MCF 10A (cell line): ENCODE data around the gene MORN1. TPM values are rescaled to one million over a fixed set of nuclear protein-coding genes. Genes with fewer than 3 reads are reported as not detected.

Experiments
- BruUV-seq: library from RNA; stranded (reverse); fragments of 400-500 nt; replicated peaks from 2 replicates; lab custom pipeline; 2021; lab: Mats Ljungman, UMichigan
- CTCF ChIA-PET: fragments of 300-600 bp; sonication (Branson Sonifier 250); formaldehyde crosslinking; extraction: SDS; loops from one replicate; lab custom pipeline; 2021; ENCODE audit warnings: antibody characterized with exemption, inconsistent platforms; lab: Yijun Ruan, JAX
- POLR2A ChIA-PET: fragments of 300-600, 350-650 bp; sonication (Branson Sonifier 250); formaldehyde crosslinking; extraction: SDS; loops from one replicate; lab custom pipeline; 2020; ENCODE audit warnings: antibody characterized with exemption, inconsistent platforms; lab: Yijun Ruan, JAX
- DNase-seq: peaks from one replicate; pipeline ENCODE4 v3.0.0-alpha.2; 2018; ENCODE audit not compliant: unreplicated experiment
- H3K27ac Mint-ChIP-seq: one replicate; pipeline ENCODE4 v1.8.0; 2022; ENCODE audit warnings: mild to moderate bottlenecking, low read depth, mixed read lengths; ENCODE audit not compliant: unreplicated experiment
- H3K27me3 Mint-ChIP-seq: one replicate; pipeline ENCODE4 v1.8.0; 2022; ENCODE audit warnings: mixed read lengths; ENCODE audit not compliant: insufficient read depth, unreplicated experiment
- H3K36me3 Mint-ChIP-seq: one replicate; pipeline ENCODE4 v1.8.0; 2022; ENCODE audit warnings: mild to moderate bottlenecking, moderate library complexity, mixed read lengths; ENCODE audit not compliant: insufficient read depth, unreplicated experiment
- H3K4me1 Mint-ChIP-seq: one replicate; pipeline ENCODE4 v1.8.0; 2022; ENCODE audit warnings: mixed read lengths; ENCODE audit not compliant: insufficient read depth, unreplicated experiment
- H3K4me3 Mint-ChIP-seq: one replicate; pipeline ENCODE4 v1.8.0; 2022; ENCODE audit warnings: mild to moderate bottlenecking, moderate library complexity, mixed read lengths; ENCODE audit not compliant: unreplicated experiment
- H3K9me3 Mint-ChIP-seq: one replicate; pipeline ENCODE4 v1.8.0; 2022; ENCODE audit warnings: mixed read lengths; ENCODE audit not compliant: unreplicated experiment
- intact Hi-C: fragments of 100-400 bp; cut with micrococcal nuclease; formaldehyde crosslinking; loops from 2 replicates; pipeline ENCODE4 v1.14.1; 2022
- total RNA-seq: library from RNA; stranded (reverse); gene quantifications from 2 replicates; pipeline ENCODE4 v1.2.3, GENCODE V29; 2022
- TF ChIP-seq, protein P1 (sequence below): fragments of 200-600 bp; IDR thresholded peaks from one replicate; pipeline ENCODE4 v1.8.0; 2022; ENCODE audit warnings: antibody characterized with exemption, mild to moderate bottlenecking; ENCODE audit not compliant: unreplicated experiment

The MORN1 gene
- total RNA-seq, 1 experiment from 2014 or later = 19.4 TPM

DNA sequence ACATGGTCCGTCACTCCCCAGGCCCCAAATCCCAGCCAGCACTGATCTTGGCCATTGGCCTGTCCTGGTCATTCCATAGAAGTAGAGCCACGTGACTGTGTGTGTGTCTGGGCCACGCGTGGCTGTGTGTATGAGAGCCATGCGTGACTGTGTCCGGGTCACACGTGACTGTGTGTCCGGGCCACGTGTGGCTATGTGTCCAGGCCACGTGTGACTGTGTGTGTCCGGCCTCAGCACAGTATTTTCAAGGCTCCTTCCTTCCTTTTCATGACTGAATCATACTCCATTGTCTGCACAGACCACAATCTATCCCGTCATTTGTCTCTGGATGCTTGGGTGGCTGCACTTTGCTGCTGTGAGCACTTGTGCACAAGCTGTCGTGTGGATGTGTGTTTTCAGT, 95.8 kb downstream of the MORN1 start:
- H3K27me3 Mint-ChIP-seq = no peaks in the 10 kb centered on the region
- TF ChIP-seq, protein P1, sequence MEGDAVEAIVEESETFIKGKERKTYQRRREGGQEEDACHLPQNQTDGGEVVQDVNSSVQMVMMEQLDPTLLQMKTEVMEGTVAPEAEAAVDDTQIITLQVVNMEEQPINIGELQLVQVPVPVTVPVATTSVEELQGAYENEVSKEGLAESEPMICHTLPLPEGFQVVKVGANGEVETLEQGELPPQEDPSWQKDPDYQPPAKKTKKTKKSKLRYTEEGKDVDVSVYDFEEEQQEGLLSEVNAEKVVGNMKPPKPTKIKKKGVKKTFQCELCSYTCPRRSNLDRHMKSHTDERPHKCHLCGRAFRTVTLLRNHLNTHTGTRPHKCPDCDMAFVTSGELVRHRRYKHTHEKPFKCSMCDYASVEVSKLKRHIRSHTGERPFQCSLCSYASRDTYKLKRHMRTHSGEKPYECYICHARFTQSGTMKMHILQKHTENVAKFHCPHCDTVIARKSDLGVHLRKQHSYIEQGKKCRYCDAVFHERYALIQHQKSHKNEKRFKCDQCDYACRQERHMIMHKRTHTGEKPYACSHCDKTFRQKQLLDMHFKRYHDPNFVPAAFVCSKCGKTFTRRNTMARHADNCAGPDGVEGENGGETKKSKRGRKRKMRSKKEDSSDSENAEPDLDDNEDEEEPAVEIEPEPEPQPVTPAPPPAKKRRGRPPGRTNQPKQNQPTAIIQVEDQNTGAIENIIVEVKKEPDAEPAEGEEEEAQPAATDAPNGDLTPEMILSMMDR = no peak
- intact Hi-C loops = loop anchor here (10.0 kb wide), 1 partner anchor 101 kb away; the partner anchor contains the start of gene FAAP20
- H3K36me3 Mint-ChIP-seq = peaks cover 19% of the 10 kb centered on the region
- CTCF ChIA-PET = no interaction called here
- H3K4me1 Mint-ChIP-seq = peaks cover 15% of the 10 kb centered on the region
- H3K4me3 Mint-ChIP-seq = no peak overlapping the region
- H3K9me3 Mint-ChIP-seq = no peaks in the 10 kb centered on the region
- H3K27ac Mint-ChIP-seq = no peak overlapping the region
- no peak for DNase-seq
- no TSS peak for BruUV-seq
- POLR2A ChIA-PET = no interaction called here

DNA sequence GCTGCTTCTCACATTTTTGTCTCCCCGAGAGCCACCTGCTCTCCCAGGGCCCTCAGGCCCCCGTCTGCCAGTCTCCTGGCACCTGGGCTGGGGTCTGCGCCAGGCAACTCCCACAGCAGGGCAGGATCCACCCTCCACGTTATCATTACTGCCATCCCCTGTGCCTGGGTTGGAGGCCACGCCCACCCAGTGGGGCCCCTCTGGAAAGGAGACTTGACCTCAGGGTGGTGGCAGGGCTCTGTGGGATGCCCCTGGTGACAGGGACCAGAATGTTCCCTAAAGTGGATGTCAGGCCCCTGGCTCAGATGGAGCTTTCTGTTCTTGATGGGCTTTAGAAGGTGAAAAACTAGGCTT, 96.7 kb downstream of the MORN1 start:
- intact Hi-C loops = loop anchor here (5.0 to 10.0 kb wide), 2 partner anchors 62 to 100 kb away; partner anchors contain the start of gene FAAP20
- TF ChIP-seq, protein P1 = no peak
- Mint-ChIP-seq H3K9me3 (no peaks in the 10 kb centered on the region), H3K27me3 (no peaks in the 10 kb centered on the region), H3K36me3 (peaks cover 19% of the 10 kb centered on the region), H3K4me1 (peaks cover 23% of the 10 kb centered on the region), H3K27ac (no peak overlapping the region), H3K4me3 (no peak overlapping the region)
- POLR2A ChIA-PET = no interaction called here
- BruUV-seq = no TSS peak
- no peak for DNase-seq
- CTCF ChIA-PET = interaction anchor here (0.6 kb wide), 1 partner anchor 1286 kb away, joined by 3 read pairs; no protein-coding TSS in a partner anchor

DNA sequence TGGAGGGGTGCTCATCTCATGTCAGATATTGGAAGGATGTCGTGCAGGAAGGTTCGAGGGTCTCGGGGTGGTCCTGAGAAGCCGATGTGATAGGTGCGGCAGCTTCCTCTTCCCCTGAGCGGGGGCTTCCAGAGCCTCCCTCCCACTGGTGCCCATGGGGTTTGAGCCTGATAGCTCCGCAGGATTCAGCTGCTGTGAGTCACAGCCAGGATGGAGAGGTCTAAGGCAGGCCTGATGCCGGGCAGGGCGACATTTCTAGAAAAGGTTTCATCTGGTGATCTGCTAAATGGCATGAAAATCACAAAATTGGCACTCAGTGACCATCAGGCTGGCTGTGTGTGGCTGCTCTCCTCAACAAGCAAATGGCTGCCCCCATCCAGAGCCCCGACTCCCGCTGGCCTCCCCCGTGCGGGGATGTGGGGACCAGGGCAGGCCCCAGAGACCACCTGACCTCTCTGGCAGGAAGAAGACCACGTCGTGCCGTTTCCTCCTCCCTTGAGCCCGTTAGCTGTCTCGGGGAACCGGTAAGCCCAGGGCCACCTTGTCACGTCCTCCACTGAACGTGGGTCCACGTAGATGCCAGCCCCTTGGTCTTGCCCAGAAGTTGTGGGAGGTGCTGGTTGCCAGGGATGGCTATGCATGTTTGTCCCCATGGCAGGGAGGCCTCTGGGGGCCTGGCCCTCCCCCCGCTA, 97.2 kb downstream of the MORN1 start:
- intact Hi-C loops = loop anchor here (5.0 to 10.0 kb wide), 2 partner anchors 62 to 99 kb away; partner anchors contain the start of gene FAAP20
- no peaks in the 10 kb centered on the region for H3K27me3 Mint-ChIP-seq
- H3K4me1 Mint-ChIP-seq = peaks cover 26% of the 10 kb centered on the region
- DNase-seq = no peak
- BruUV-seq = no TSS peak
- TF ChIP-seq, protein P1 = no peak
- peaks cover 19% of the 10 kb centered on the region for H3K36me3 Mint-ChIP-seq
- H3K4me3 Mint-ChIP-seq = no peak overlapping the region
- no peak overlapping the region for H3K27ac Mint-ChIP-seq
- H3K9me3 Mint-ChIP-seq = no peaks in the 10 kb centered on the region
- ChIA-PET CTCF (interaction anchor here (0.6 kb wide), 1 partner anchor 1287 kb away, joined by 3 read pairs; no protein-coding TSS in a partner anchor), POLR2A (no interaction called here)

DNA sequence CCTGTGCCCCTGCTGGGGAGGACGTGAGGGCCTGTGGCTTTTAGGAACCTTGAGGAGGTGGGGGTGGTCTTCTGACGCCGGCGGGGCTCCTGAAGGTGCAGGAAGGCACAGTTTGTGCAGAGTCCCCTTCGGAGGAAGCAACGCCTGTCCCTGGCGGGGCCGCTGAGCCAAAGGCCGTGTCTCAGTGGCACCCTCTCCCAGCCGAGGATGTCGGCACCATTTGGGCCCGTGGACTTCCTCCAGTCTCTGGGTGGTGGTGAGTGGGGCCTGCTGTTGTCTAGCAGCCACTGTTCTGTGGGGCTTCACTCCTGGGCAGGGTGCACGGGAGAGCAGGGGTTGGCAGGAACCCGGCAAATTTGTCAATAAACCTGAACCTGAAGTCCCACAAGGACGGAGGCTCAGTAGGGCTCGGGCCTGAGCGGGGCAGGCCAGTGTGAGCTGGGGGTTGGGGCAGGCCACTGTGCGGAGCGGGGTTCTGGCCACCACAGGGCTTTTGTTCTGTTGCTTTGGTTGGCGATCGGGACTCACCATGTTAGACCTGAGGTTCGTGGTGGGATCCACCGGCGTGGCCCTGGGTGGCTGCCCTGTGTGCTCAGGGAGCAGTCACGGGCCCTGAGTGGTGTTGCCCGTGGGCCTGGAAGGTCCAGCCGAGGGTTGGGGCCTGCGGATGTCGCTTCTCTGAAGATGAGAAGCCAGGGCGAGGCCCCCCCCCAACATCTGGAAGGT, 98.5 kb downstream of the MORN1 start:
- intact Hi-C loops = loop anchor here (5.0 to 10.0 kb wide), 2 partner anchors 61 to 98 kb away; partner anchors contain the start of gene FAAP20
- Mint-ChIP-seq H3K4me1 (peaks cover 26% of the 10 kb centered on the region), H3K36me3 (peaks cover 13% of the 10 kb centered on the region), H3K4me3 (no peak overlapping the region), H3K27ac (no peak overlapping the region), H3K9me3 (no peaks in the 10 kb centered on the region), H3K27me3 (no peaks in the 10 kb centered on the region)
- BruUV-seq = no TSS peak
- CTCF ChIA-PET = interaction anchor here (0.6 kb wide), 1 partner anchor 33 kb away, joined by 3 read pairs; no protein-coding TSS in a partner anchor
- DNase-seq = no peak
- TF ChIP-seq, protein P1 = no peak
- POLR2A ChIA-PET = interaction anchor here (1.3 kb wide), 1 partner anchor 62 kb away, joined by 4 read pairs; no protein-coding TSS in a partner anchor
